Left ventricle myocardium inferior (tissue), 1 donor: Measurements from ENCODE around the gene CEP128. TPM values are rescaled to one million over a fixed set of nuclear protein-coding genes. Genes with fewer than 3 reads are reported as not detected.

Source experiments
- DNase-seq: peaks from one replicate; pipeline ENCODE4 v3.0.0-alpha.2; 2020
- H3K27ac ChIP-seq: fragments of 200-600 bp; replicated peaks from 2 replicates; pipeline ENCODE4 v1.8.0; 2021
- H3K27me3 ChIP-seq: fragments of 200-600 bp; 2 replicates; pipeline ENCODE4 v1.8.0; 2021; ENCODE audit warnings: low read depth
- H3K36me3 ChIP-seq: fragments of 200-600 bp; 2 replicates; pipeline ENCODE4 v1.8.0; 2021
- H3K4me1 ChIP-seq: fragments of 200-600 bp; 2 replicates; pipeline ENCODE4 v1.8.0; 2021
- H3K4me3 ChIP-seq: fragments of 200-600 bp; 2 replicates; pipeline ENCODE4 v1.8.0; 2021; ENCODE audit warnings: mild to moderate bottlenecking, moderate library complexity
- H3K9me3 ChIP-seq: fragments of 200-600 bp; replicated peaks from 2 replicates; pipeline ENCODE4 v1.8.0; 2021
- intact Hi-C: fragments of 100-400 bp; cut with micrococcal nuclease; formaldehyde crosslinking; loops from one replicate; pipeline ENCODE4 v1.11.0; 2022
- total RNA-seq: library from RNA; stranded (reverse); fragmentation: NEBNext Ultra II Directional; extraction: Animal tissue kit (Norgen Biotek cat#: 25700); gene quantifications from one replicate; pipeline ENCODE4 v1.2.1, GENCODE V29; 2021
- TF ChIP-seq, protein P1 (sequence below): fragments of 200-600 bp; IDR thresholded peaks from 2 replicates; pipeline ENCODE4 v1.8.0; 2021; ENCODE audit warnings: antibody characterized with exemption, mild to moderate bottlenecking, borderline replicate concordance
- donor health status: DM: no; HTN: yes; CAD: no; lungs with severe emphysema.

Gene CEP128
- total RNA-seq, 1 donor from 2014 or later: 2.3 TPM

- intact Hi-C loops: no loop called here
- H3K27ac ChIP-seq: no peak overlapping the region
- no peaks in the 10 kb centered on the region for H3K9me3 ChIP-seq
- DNase-seq: no peak
- no peaks in the 10 kb centered on the region for H3K27me3 ChIP-seq
- no peaks in the 10 kb centered on the region for H3K36me3 ChIP-seq
- no peak overlapping the region for H3K4me3 ChIP-seq
- H3K4me1 ChIP-seq: no peaks in the 10 kb centered on the region
- TF ChIP-seq, protein P1, sequence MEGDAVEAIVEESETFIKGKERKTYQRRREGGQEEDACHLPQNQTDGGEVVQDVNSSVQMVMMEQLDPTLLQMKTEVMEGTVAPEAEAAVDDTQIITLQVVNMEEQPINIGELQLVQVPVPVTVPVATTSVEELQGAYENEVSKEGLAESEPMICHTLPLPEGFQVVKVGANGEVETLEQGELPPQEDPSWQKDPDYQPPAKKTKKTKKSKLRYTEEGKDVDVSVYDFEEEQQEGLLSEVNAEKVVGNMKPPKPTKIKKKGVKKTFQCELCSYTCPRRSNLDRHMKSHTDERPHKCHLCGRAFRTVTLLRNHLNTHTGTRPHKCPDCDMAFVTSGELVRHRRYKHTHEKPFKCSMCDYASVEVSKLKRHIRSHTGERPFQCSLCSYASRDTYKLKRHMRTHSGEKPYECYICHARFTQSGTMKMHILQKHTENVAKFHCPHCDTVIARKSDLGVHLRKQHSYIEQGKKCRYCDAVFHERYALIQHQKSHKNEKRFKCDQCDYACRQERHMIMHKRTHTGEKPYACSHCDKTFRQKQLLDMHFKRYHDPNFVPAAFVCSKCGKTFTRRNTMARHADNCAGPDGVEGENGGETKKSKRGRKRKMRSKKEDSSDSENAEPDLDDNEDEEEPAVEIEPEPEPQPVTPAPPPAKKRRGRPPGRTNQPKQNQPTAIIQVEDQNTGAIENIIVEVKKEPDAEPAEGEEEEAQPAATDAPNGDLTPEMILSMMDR: no peak
Measured at GRCh38 chr14:80692903-80693302, 248.6 kb downstream of the CEP128 start.

GRCh38 chr14:80681651-80682050, 259.9 kb downstream of the CEP128 start:
- Histone ChIP-seq H3K4me3 (no peak overlapping the region), H3K27ac (no peak overlapping the region), H3K27me3 (no peaks in the 10 kb centered on the region), H3K9me3 (peaks cover 76% of the 10 kb centered on the region), H3K4me1 (no peaks in the 10 kb centered on the region), H3K36me3 (peaks cover 3% of the 10 kb centered on the region)
- no peak for DNase-seq
- TF ChIP-seq, protein P1: no peak
- intact Hi-C loops: no loop called here

DNA sequence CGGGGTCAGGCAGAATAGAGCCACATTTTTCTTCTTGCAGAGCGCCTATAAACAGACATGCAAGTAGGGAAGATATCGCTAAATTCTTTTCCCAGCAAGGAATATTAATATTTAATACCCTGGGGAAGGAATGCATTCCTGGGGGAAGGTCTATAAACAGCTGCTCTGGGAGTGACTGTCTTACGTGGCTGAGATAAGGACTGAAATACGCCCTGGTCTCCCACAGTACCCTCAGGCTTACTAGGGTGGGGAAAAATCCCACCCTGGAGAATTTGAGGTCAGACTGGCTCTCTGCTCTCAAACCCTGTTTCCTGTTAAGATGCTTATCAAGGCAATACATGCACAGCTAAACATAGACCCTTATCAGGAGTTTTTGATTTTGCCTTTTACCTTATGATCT, 262.3 kb downstream of the CEP128 start:
- H3K36me3 ChIP-seq: peaks cover 3% of the 10 kb centered on the region
- no peak overlapping the region for H3K27ac ChIP-seq
- H3K4me1 ChIP-seq: no peaks in the 10 kb centered on the region
- H3K4me3 ChIP-seq: no peak overlapping the region
- peaks cover 54% of the 10 kb centered on the region for H3K9me3 ChIP-seq
- no peaks in the 10 kb centered on the region for H3K27me3 ChIP-seq
- TF ChIP-seq, protein P1: no peak
- intact Hi-C loops: no loop called here
- DNase-seq: no peak

DNA sequence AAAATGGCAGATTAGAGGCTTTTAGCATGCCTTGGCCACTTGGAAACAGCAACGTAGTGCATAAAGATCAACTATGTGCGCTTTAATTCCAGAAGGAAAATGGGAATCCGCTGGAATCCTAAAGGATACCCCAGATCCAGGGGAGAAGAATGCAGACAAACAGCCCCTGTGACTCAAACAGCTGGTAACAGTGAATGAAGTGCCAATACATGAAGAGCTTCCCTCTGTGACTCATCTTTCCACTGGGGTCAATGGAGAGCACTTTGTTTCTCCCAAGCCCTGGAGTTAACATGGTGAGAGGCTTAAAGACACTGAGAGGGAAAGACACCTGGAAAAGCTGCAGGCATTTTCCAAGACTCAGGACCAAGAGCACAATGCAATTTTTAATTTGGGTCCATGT, 263.1 kb downstream of the CEP128 start:
- Histone ChIP-seq H3K9me3 (peaks cover 46% of the 10 kb centered on the region), H3K36me3 (peaks cover 3% of the 10 kb centered on the region), H3K27me3 (no peaks in the 10 kb centered on the region), H3K4me1 (no peaks in the 10 kb centered on the region), H3K27ac (no peak overlapping the region), H3K4me3 (no peak overlapping the region)
- intact Hi-C loops: no loop called here
- TF ChIP-seq, protein P1: no peak
- no peak for DNase-seq

DNA sequence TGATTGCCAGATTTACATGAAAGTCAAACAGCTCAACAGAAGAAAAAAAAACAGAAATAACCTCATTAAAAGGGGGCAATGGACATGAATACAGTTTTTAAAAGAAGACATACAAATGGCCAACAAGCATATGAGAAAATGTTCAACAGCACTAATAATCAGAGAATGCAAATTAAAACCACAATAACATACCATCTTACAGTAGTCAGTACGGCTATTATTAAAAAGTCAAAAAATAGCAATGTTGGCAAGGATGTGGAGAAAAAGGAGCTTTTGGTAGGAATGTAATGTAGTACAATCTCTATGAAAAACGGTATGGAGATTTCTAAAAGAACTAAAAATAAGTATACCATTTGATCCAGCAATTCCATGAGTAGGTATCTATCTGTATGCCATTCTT, 272.1 kb downstream of the CEP128 start:
- Histone ChIP-seq H3K4me1 (no peaks in the 10 kb centered on the region), H3K4me3 (no peak overlapping the region), H3K27ac (no peak overlapping the region), H3K27me3 (no peaks in the 10 kb centered on the region), H3K36me3 (no peaks in the 10 kb centered on the region), H3K9me3 (peaks cover 16% of the 10 kb centered on the region)
- intact Hi-C loops: no loop called here
- TF ChIP-seq, protein P1: no peak
- no peak for DNase-seq

DNA sequence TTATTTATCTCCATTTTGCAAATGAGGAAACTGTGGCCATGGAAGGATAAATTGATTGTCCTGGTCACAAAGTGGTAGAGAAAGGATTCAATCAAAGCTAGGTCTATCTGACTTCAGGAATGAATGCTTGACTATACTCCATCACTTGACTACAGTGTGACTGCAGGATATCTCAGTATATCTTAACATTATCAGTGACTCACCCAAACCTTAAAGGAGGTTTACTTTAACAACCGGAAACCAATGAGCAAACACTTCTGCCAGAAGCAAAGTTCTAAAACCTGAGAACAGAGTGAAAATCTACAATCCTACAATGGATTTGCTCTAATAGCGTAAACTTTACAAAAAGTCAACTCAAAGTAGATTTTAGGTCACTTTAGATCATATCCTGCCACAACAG, 277.0 kb downstream of the CEP128 start:
- Histone ChIP-seq H3K4me3 (no peak overlapping the region), H3K9me3 (peaks cover 12% of the 10 kb centered on the region), H3K4me1 (no peaks in the 10 kb centered on the region), H3K27ac (no peak overlapping the region), H3K36me3 (no peaks in the 10 kb centered on the region), H3K27me3 (no peaks in the 10 kb centered on the region)
- TF ChIP-seq, protein P1: no peak
- intact Hi-C loops: no loop called here
- DNase-seq: no peak
